Limb (tissue), 2 donors: ENCODE data around the gene CYGB.
A peak's percentile ranks its signal among the peaks of the same experiment; 100 is the strongest.

Source experiments
- DNase-seq, 2 donors: peaks; one replicate each; pipeline ENCODE4 v3.0.0-alpha.2; 2016; ENCODE audit errors: extremely low spot score in 2 of 2

Gene CYGB

DNA sequence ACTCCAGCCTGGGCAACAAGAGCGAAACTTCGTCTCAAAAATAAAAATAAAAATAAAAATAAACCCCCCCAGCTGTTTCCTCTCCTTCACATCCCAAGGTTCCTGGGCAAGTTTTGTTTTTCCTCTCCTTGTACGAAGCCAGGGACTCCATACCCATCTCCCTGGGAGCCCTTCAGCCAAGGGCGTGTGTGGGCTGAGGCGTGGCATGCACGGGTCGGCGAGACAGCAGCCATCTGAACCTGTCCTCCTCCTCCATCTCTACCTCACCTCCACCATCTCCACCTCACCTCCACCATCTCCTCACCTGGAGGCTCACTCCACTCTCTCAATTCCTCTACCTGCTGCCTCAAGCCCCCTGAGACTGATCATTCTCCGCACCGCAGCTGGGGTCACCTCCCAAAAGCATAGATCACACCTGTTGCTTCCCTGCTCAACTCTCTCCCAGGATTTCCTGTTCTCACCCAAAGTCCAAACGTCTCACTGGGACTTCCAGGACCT is 53.2 kb downstream of the CYGB start:
- DNase-seq = no peak

DNA sequence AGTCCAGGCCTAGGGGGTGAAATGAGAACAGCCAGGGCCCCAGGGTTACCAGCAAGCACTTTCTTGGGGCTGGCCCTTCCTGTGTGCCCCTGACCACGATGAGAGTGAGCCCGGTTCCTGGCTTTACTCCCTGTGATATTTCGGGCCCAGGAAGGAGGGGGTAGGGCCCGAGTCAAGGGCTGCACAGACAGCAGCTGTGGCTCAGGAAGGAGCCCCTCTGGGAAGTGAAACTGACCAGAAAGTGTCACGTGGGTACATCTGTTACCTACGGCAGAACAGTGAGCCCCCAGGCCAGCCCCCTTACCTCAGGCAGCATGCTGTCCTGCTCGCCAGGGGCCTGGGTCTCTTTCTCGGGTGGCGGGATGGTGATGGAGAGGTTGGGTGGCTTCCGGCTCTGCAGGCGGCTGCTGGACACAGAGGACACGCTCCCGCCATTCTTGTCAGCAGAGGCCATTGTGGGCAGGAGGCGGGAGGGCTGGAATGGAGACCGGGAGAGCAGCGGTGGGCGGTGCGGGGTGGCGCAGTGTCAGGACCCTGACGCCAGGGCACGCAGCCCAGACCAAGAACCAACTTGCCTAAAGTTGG is 56.3 kb downstream of the CYGB start:
- DNase-seq = no peak

DNA sequence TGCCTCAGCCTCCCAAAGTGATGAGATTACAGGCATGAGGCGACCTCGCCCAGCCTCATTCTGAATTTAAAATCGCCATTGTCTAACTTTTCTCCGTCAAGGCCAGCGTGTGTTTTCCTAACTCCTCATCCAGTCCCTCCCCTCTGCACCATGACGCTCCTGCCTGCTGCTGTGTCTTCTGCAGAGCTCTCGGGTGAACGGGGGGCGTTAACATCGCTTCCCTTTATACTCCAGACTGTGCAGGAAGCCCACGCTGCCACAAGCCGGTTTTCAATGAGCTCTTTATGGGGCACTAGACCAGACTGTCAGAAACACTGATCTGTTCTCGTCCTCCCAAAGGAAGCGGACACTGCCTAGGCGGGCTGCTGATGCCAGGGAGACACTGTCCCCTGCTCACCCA is 56.9 kb downstream of the CYGB start:
- DNase-seq = peak; percentile 21 to 70

DNA sequence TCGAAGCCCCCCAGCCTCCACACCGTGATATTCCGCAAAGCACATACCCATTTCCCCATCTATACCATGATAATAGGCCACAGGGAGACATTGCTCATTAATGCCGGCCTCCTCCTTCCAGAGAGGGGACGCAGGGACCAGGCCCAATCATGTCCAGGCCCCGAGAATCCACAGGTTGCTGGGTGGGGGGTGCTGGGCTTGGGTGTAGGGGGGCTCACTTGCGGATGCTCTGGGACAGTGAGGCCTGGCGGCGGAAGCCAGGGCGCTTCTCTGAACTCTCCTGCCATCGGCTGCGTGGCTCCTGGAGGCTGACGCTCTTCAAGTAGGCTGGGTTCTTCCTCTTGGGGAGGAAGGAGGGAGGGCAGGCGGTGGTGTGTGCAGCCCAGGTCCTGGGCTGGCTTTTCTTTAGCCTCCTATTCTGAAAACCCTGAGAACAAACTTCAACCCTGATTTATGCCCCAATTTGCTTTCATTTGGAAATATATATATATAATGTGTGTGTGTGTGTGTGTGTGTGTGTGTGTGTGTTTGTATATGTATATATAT is 57.9 kb downstream of the CYGB start:
- no peak for DNase-seq

DNA sequence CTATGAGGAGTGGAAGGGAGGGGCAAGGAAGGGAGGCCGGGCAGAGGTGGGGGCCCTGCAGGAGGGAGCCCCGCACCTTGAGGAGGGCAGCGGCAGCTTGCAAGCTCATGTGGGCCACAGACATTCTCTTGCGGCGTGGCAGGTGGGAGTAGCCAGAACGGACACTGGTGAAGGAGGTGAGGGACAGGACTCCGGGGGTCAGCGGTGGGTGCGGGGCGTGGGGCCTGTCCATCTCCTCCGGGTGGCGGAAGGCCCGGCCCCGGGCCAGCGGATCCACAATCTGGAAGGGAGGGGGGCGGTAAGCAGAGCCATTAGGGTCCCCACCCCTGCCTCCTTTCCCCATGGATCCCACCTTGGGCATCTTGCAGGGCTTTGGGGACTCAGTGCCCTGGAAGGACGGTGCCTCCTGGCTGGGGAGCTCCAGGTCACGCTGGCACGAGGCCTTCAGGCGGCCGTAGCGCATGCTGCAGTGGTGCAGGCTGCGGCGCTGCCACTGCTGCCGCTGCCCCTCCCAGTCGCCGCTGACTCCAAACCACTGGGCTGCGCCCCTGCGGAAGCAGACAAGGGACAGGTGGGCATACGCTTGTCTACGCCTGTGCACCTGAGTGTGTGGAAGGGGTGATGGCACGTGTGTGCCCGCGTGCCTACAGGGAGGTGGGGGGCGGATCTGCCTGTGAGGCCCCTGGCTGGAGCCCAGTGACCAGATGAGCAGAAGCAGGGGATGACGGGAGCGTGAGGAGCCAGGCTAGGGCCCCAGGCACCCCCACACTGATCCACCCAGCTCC is 58.6 kb downstream of the CYGB start:
- no peak for DNase-seq

DNA sequence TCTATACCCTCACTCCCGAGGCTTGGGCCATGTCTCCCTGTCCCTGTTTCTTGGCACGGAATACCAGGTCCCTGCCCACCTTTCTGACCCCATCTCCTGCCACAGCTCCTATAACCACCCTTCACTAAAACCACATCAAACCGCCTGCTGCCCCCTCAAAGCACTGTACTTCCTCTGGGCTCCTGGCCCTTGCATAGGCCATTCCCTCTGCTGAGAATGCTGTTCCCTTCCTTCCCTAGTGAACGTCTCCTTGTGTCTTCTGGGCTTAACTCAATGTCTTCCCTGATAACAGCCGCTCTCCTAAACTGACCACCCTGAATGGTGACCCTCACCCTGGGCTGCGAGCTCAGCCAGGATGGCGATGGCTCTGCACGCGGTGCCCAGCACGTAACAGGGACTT is 59.4 kb downstream of the CYGB start:
- DNase-seq = no peak

DNA sequence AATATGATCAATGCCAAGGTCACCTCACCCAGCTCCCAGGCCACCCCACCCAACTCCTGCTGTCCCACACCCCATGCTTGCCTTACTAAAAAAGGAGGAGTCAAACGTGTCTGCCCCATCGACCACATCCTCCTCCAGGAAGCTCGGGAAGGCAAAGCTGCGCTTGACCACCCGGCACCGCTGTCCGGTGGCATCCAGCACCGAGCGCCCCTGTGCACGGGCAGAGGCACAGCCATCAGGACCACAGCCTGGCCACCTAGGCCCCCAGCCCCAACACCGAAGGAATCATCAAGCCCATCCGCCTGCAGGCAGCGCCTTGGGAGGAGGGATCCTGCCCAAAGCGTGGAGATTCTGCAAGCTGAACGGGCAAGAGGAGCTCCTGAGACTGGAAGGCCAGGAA is 59.9 kb downstream of the CYGB start:
- no peak for DNase-seq
